ENCODE results near the gene MRPL55.

Gene MRPL55

GRCh38 chr1:228100822-228101613, 8.1 kb downstream of the MRPL55 start:
- no peak for DNase-seq (ENCODE audit: low read depth)

- DNase-seq (ENCODE audit: low read depth) = no peak
Observed at GRCh38 chr1:228099331-228099732, 9.8 kb downstream of the MRPL55 start.

GRCh38 chr1:228098323-228098931, 10.7 kb downstream of the MRPL55 start:
- DNase-seq (ENCODE audit: low read depth) = no peak

GRCh38 chr1:228097333-228098081, 11.6 kb downstream of the MRPL55 start:
- no peak for DNase-seq (ENCODE audit: low read depth)

GRCh38 chr1:228096416-228097332, 12.4 kb downstream of the MRPL55 start:
- DNase-seq (ENCODE audit: low read depth) = no peak

GRCh38 chr1:228095938-228096337, 13.2 kb downstream of the MRPL55 start:
- DNase-seq (ENCODE audit: low read depth) = no peak

- DNase-seq (ENCODE audit: low read depth) = no peak
Observed at GRCh38 chr1:228095161-228095560, 13.9 kb downstream of the MRPL55 start.

GRCh38 chr1:228094432-228095016, 14.6 kb downstream of the MRPL55 start:
- no peak for DNase-seq (ENCODE audit: low read depth)

- no peak for DNase-seq (ENCODE audit: low read depth)
Observed at GRCh38 chr1:228093050-228093906, 15.8 kb downstream of the MRPL55 start.

- DNase-seq (ENCODE audit: low read depth) = no peak
Observed at GRCh38 chr1:228092342-228093049, 16.6 kb downstream of the MRPL55 start.

GRCh38 chr1:228091084-228091483, 18.0 kb downstream of the MRPL55 start:
- DNase-seq (ENCODE audit: low read depth) = no peak

GRCh38 chr1:228090613-228091081, 18.5 kb downstream of the MRPL55 start:
- DNase-seq (ENCODE audit: low read depth) = no peak

- DNase-seq (ENCODE audit: low read depth) = no peak
Observed at GRCh38 chr1:228089519-228090380, 19.3 kb downstream of the MRPL55 start.

GRCh38 chr1:228088586-228089498, 20.3 kb downstream of the MRPL55 start:
- DNase-seq (ENCODE audit: low read depth) = no peak

- no peak for DNase-seq (ENCODE audit: low read depth)
Observed at GRCh38 chr1:228087771-228088251, 21.3 kb downstream of the MRPL55 start.

GRCh38 chr1:228085287-228085951, 23.7 kb downstream of the MRPL55 start:
- no peak for DNase-seq (ENCODE audit: low read depth)

GRCh38 chr1:228084797-228085196, 24.3 kb downstream of the MRPL55 start:
- DNase-seq (ENCODE audit: low read depth) = no peak
